GM18505 (cell line): ENCODE results near the gene ESR2.
"Not testable (repeated sequence)": the region's sequence is repeated elsewhere in the genome, so short reads cannot be mapped to it uniquely, and the experiment has no call there.

Experiments
- ATAC-seq: cut with Tn5 transposase; IDR thresholded peaks from one replicate; pipeline ENCODE4 v1.9.1; 2021; ENCODE audit not compliant: unreplicated experiment
- POLR2A ChIP-seq: IDR thresholded peaks from 4 replicates; pipeline ENCODE4 v1.6.1; 2011; ENCODE audit warnings: borderline replicate concordance; ENCODE audit not compliant: insufficient read depth, insufficient read length; ENCODE audit errors: extremely low read depth

Gene ESR2

GRCh38 chr14:64149921-64150320 lies 144.2 kb downstream of the ESR2 start:
- no peak for ATAC-seq
- TF ChIP-seq POLR2A: no peak

DNA sequence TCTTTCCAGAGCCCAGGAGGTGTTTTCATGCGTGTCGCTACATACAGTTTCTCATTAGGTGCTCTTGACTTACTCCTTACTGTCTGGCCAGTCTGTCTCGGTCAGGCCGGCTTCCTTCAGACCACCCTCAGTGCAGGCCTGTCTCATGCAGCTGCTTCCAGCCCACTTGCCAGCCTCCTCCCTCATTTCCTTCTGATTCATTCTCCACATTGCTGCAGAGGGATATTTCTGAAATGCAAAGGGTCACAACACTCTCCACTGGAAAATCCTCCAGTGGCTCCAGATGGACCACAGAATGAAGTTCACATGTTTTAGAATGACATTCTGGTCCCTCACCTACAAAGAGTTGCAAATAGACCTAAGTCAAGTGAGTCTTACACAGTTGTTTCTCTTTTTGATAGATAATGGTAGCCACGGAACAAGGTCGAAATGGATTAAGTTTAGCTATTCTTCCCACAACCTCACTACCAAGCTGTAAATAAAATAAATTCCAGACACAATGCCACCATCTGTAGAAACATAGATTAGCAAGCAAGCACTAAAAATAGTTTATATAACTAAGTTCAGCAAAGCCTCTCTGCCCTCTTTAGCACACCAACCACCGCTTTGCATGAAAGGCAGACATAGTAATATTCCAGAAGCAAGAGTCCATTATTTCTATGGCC lies 146.9 kb downstream of the ESR2 start:
- no peak for TF ChIP-seq POLR2A
- no peak for ATAC-seq

DNA sequence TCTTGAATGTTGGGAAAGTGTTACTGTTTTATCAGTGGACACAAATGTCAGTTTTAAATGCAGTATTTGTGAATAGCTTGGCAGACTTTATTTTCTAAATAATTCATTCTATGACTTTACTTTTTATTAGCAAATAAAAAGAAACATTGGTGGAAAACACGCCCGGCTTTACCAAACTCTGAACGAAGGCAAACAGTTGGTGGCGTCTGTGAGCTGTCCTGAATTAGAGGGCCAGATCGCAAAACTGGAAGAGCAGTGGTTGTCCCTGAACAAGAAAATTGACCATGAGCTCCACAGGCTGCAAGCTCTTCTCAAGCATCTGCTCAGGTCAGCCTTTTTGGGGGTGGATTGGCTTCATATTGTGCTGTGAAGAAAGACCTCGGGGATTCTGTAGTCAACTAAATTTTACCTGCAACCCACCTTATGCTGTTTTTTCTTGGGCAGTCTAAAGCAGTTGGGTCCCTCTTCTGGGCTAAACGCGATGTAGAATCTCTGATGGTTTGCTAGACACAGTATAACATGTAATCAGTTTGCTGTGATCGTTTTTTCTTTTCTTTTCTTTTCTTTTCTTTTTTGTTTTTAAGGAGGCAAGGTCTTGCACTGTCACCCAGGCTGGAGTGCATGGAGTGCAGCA lies 156.4 kb downstream of the ESR2 start:
- no peak for TF ChIP-seq POLR2A
- no peak for ATAC-seq

DNA sequence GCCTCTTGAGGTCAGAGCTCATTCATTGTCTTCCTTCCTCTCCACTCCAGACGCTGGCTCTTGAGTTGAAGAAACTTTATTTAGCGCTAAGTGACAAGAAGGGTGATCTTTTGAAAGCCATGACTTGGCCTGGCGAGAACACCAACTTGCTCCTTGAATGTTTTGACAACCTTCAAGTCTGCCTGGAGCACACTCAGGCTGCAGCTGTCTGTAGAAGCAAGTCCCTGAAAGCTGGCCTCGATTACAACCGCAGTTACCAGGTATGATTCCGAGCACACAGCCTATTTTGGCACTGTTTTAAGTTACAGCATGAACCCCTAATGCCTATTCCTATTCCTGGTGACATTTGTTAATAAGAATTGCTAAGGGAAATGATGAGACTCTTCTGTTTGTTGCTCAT lies 167.6 kb downstream of the ESR2 start:
- no peak for ATAC-seq
- TF ChIP-seq POLR2A: no peak

GRCh38 chr14:64125270-64125669 lies 168.9 kb downstream of the ESR2 start:
- ATAC-seq: no peak
- TF ChIP-seq POLR2A: no peak

- no peak for TF ChIP-seq POLR2A
Observed at GRCh38 chr14:64123241-64123822, 170.8 kb downstream of the ESR2 start.

GRCh38 chr14:64119980-64120379 lies 174.2 kb downstream of the ESR2 start:
- ATAC-seq: no peak
- no peak for TF ChIP-seq POLR2A

More at GRCh38 chr14:64123241-64123822, 170.8 kb downstream of the ESR2 start:
- ATAC-seq: no peak

GRCh38 chr14:64119500-64119899 lies 174.7 kb downstream of the ESR2 start:
- no peak for TF ChIP-seq POLR2A
- no peak for ATAC-seq

- TF ChIP-seq POLR2A: no peak
- no peak for ATAC-seq
Observed at GRCh38 chr14:64118892-64119291, 175.3 kb downstream of the ESR2 start.

- not testable (repeated sequence) for ATAC-seq
Observed at GRCh38 chr14:64118403-64118742, 175.8 kb downstream of the ESR2 start.

DNA sequence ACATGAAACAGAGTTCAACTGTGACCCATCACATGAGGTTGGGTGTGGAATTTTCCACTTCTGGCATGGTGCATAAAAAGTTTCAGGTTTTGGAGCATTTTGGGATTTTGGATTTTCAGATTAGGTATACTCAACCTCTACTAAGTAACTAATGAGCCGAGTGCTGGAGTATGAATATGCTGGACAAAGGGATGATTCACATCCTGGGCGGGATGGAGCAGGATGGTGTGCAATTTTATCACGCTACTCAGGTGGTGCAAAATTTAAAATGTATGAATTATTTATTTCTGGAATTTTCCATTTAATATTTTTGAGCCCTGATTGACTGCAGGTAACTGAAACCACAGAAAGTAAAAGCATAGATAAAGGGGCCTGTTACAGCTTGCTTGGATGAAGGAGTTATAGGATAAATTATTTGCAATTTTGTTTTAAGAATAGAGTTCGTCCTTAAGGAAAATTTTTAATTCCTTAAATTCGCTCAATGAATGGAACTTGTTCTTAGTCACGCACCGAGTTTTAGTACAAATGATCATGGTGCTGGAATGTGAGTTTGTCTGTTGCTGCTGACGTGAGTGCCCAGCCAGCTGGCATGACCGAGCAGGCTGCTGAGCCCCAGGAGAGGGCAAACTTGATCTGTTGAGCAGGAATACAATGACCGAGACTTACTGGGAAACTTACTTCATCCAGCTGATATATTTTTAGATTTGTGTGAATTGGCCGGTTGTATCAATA lies 176.3 kb downstream of the ESR2 start:
- no peak for ATAC-seq
- no peak for TF ChIP-seq POLR2A

DNA sequence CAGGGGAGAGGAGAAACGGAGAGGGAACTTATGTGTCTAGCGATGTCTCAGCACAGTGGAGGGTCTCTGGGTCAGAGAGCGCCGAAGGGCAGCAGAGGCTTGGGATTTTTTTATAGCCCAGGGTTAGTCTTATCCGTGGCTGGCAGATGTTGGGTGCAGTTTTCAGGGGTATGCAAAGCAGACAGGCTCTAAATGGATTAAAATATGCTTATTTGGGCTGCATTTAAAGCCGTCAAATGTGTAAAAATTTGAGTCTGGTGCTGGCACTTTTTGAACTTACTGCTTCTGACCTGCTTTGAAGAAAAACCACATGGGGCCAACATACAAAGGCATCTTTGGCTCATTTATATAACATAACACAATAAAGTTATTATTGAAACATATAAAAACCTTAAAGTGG lies 178.8 kb downstream of the ESR2 start:
- no peak for ATAC-seq
- TF ChIP-seq POLR2A: no peak

GRCh38 chr14:64114796-64115195 lies 179.4 kb downstream of the ESR2 start:
- no peak for ATAC-seq

DNA sequence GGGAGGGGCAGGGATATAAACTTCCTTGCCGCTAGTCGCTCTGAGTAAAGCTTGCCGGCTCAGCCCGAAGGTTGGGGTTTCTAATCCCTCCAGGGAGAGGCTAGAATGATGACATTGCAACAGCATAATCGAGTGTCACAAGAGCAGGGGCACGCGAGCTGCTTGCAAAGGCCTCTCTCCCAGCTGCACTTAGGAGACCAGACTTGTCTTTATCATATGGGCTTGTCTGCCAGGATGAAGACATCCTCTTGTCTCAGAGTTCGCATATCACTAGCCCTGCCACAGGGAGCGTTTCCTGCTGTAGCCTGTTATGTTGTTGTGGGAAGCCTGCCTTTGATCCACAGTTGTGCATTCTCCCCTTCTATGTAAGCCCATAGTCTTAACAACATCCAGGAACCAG lies 180.0 kb downstream of the ESR2 start:
- no peak for TF ChIP-seq POLR2A
- no peak for ATAC-seq

More at GRCh38 chr14:64114796-64115195, 179.4 kb downstream of the ESR2 start:
- no peak for TF ChIP-seq POLR2A
